GM12875 (cell line): ENCODE results near the gene IFNA2.

Experiments used
- H3K4me3 ChIP-seq: one replicate; pipeline ENCODE4 v1.5.1; 2011; ENCODE audit warnings: low read depth, low read length, control low read depth
- CTCF ChIP-seq: IDR thresholded peaks from 2 replicates; pipeline ENCODE4 v1.5.1; 2011; ENCODE audit warnings: low read depth, mild to moderate bottlenecking, control low read depth, inconsistent platforms, low read length, moderate library complexity, borderline replicate concordance; ENCODE audit not compliant: insufficient read depth

Gene IFNA2

GRCh38 chr9:21402386-21403251, 17.4 kb upstream of the IFNA2 start:
- H3K4me3 ChIP-seq = peak overlapping the region; percentile 32
- TF ChIP-seq CTCF = no peak

GRCh38 chr9:21399956-21400355, 14.8 kb upstream of the IFNA2 start:
- TF ChIP-seq CTCF = no peak
- H3K4me3 ChIP-seq = no peak overlapping the region

DNA sequence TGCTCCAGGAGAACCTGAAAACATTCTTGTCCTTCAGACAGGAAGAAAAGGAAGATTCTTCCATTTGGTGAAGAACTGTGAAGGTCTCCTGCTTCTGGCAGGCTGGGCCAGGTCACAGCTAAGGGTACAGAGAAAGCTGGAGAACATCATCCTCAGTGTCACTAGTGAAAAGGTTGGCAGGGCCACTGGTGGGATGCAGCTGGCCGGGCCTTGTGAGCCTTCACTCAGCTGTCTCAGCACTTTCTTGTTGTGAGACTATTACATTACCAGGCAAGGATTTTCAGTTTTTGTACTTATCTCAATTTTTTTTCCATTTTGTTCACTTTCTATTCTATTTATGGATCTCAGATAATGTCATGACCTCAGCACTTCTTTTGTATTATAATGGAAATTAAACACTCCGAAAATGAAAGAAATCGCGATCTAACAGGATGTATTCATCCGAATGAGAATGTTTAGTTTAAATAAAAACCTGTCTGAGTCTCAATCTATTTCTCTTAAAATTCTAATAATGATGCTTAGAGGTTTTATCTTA, 13.8 kb upstream of the IFNA2 start:
- TF ChIP-seq CTCF = no peak
- H3K4me3 ChIP-seq = no peak overlapping the region

DNA sequence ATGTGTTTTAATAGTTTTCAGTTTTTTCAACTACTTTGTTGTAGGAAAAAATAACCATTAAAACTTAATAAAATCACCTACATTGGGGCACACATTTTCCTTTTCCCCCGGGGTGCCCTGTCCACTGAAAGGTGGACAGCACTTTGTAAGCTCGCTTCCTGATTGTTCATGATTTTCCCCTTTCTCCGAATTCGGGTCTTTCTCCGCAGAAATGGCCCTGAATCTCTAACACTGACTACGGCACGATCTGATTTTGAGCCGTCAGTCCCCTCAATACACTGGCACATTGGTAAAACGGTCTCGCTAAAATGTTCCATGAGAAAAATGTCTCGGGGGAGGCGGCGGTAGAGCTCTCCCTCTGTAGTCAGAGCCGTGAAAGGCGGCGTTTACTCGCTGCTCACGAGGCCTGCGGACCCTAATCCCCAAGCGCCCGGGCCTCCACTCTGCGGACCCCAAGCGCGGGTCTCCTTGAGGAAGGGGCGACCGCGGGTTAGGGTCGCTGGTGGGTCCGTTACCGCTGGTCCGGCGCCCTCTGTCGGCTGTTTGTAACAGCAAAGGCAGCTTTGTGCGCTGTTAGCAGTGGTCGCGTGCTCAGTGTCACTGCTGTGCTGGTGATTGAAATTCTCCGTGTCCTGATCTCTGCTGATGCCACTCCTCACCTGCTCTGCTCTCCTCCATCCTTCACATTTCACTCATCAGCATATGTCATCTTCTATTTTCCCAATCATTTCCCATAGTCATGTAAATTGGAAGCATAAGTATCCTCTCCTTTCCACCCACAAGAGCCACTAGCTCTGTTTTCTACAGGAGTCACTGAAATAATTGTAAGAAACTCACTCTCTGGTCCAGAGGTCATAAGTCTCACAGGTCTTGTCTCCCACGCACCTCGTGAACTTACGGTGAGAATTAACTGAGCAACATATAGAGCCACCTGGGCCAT, 10.8 kb upstream of the IFNA2 start:
- TF ChIP-seq CTCF = peak; percentile 93
- H3K4me3 ChIP-seq = peak overlapping the region; percentile 57

GRCh38 chr9:21392270-21392669, 7.1 kb upstream of the IFNA2 start:
- H3K4me3 ChIP-seq = no peak overlapping the region
- TF ChIP-seq CTCF = peak; percentile 47

DNA sequence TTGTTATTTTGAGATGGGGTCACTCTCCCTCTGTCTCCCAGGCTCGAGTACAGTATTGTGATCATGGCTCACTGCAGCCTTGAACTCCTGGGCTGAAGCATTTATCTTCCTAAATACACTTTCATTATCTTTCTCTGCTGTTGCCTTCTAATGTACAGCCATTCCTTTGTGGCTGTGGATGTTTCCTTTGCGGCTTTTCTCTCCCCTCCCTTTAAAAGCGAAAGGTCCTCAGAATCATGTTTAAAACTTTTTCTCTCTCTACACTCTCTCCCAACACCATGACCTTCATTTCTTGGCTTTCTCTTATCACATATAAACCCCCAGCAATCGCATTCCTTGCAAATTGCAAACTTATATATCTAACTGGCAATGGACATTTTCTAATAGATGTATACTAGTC, 1.6 kb downstream of the IFNA2 start:
- TF ChIP-seq CTCF = no peak
- H3K4me3 ChIP-seq = no peak overlapping the region
